ENCODE results near the gene CMTM8.

Gene CMTM8

GRCh38 chr3:32292085-32292796 is 53.8 kb downstream of the CMTM8 start:
- TF ChIP-seq CTCF (IDR thresholded peaks at IDR 0.05; ENCODE audit: low read depth, low read length) (no peak), MYC (IDR thresholded peaks at IDR 0.05; ENCODE audit: low read depth, low read length) (no peak), MAX (IDR thresholded peaks at IDR 0.05; ENCODE audit: low read depth, low read length) (no peak), POLR2A (IDR thresholded peaks at IDR 0.05; ENCODE audit: extremely low read depth, insufficient read length) (no peak)
- no peak overlapping the region for H3K4me3 ChIP-seq (ENCODE audit: low read depth, low read length)
- peak; percentile 41 for DNase-seq (ENCODE audit: low read depth)

- TF ChIP-seq POLR2A (IDR thresholded peaks at IDR 0.05; ENCODE audit: extremely low read depth, insufficient read length) (no peak), MYC (IDR thresholded peaks at IDR 0.05; ENCODE audit: low read depth, low read length) (no peak), MAX (IDR thresholded peaks at IDR 0.05; ENCODE audit: low read depth, low read length) (no peak), CTCF (IDR thresholded peaks at IDR 0.05; ENCODE audit: low read depth, low read length) (no peak)
- H3K4me3 ChIP-seq (ENCODE audit: low read depth, low read length): no peak overlapping the region
- no peak for DNase-seq (ENCODE audit: low read depth)
Observed at GRCh38 chr3:32293903-32294302, 55.4 kb downstream of the CMTM8 start.

- DNase-seq (ENCODE audit: low read depth): peak; percentile 63
- no peak overlapping the region for H3K4me3 ChIP-seq (ENCODE audit: low read depth, low read length)
- TF ChIP-seq POLR2A (IDR thresholded peaks at IDR 0.05; ENCODE audit: extremely low read depth, insufficient read length) (no peak), CTCF (IDR thresholded peaks at IDR 0.05; ENCODE audit: low read depth, low read length) (peak; percentile 76), MAX (IDR thresholded peaks at IDR 0.05; ENCODE audit: low read depth, low read length) (peak; percentile 30; the same call in 1 of the 2 replicates), MYC (IDR thresholded peaks at IDR 0.05; ENCODE audit: low read depth, low read length) (peak; percentile 47; the same call in 1 of the 2 replicates)
Observed at GRCh38 chr3:32296251-32297204, 58.0 kb downstream of the CMTM8 start.

GRCh38 chr3:32297366-32297765 is 58.9 kb downstream of the CMTM8 start:
- peak; percentile 26 for DNase-seq (ENCODE audit: low read depth)
- TF ChIP-seq CTCF (IDR thresholded peaks at IDR 0.05; ENCODE audit: low read depth, low read length): no peak
- no peak for TF ChIP-seq MYC (IDR thresholded peaks at IDR 0.05; ENCODE audit: low read depth, low read length)
- no peak for TF ChIP-seq POLR2A (IDR thresholded peaks at IDR 0.05; ENCODE audit: extremely low read depth, insufficient read length)
- TF ChIP-seq MAX (IDR thresholded peaks at IDR 0.05; ENCODE audit: low read depth, low read length): no peak
- H3K4me3 ChIP-seq (ENCODE audit: low read depth, low read length): no peak overlapping the region

- H3K4me3 ChIP-seq (ENCODE audit: low read depth, low read length): no peak overlapping the region
- DNase-seq (ENCODE audit: low read depth): no peak
Observed at GRCh38 chr3:32301426-32301825, 62.9 kb downstream of the CMTM8 start.

More at GRCh38 chr3:32301426-32301825, 62.9 kb downstream of the CMTM8 start:
- TF ChIP-seq CTCF (IDR thresholded peaks at IDR 0.05; ENCODE audit: low read depth, low read length) (no peak), POLR2A (IDR thresholded peaks at IDR 0.05; ENCODE audit: extremely low read depth, insufficient read length) (no peak), MAX (IDR thresholded peaks at IDR 0.05; ENCODE audit: low read depth, low read length) (no peak), MYC (IDR thresholded peaks at IDR 0.05; ENCODE audit: low read depth, low read length) (no peak)

All from NB4 (cell line).